ENCODE measurements around the gene CHI3L1.
A peak's percentile ranks its signal among the peaks of the same experiment; 100 is the strongest.

DNA sequence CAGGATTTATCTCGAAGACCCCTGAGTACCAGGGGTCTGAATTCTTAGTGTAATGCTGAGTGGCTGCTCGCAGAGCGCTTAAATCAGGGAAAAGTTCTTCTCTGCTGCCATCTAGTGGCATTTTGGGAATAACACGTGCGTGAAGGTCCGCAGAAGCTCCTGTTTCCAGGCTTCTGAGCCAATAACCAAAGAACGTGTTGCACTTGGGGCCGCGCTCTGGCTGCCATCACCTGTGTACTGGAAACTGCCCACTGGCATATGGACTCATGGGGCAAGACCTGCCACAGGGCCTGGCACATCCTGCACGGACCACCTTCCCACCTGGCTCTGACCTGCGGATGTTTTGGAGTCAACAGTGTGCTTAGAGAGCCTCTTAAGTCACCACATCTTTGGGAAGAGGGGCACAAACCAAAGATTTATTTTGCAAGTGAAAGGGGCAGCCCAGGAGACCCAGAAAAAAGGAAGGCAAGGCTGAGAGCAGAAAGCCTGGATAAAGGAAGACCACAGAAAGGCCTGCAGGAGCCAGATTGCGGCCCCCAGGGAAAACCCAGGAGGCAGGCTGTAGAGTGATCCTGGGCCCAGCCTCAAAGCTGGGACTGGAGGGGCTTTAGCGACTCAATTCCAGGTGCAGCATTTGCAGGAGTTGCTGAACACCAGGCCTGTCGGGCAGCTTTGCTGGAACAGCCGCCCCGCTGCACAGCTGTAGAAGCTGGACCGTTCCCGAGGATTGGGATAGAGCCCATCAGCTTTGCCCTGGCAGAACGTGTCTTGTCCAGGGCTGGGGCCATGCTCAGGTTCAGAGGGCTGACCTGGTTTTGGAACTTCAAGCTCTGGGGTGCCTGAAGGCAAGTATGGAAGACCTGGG is 30.0 kb upstream of the CHI3L1 start:
- TF ChIP-seq, protein P1, sequence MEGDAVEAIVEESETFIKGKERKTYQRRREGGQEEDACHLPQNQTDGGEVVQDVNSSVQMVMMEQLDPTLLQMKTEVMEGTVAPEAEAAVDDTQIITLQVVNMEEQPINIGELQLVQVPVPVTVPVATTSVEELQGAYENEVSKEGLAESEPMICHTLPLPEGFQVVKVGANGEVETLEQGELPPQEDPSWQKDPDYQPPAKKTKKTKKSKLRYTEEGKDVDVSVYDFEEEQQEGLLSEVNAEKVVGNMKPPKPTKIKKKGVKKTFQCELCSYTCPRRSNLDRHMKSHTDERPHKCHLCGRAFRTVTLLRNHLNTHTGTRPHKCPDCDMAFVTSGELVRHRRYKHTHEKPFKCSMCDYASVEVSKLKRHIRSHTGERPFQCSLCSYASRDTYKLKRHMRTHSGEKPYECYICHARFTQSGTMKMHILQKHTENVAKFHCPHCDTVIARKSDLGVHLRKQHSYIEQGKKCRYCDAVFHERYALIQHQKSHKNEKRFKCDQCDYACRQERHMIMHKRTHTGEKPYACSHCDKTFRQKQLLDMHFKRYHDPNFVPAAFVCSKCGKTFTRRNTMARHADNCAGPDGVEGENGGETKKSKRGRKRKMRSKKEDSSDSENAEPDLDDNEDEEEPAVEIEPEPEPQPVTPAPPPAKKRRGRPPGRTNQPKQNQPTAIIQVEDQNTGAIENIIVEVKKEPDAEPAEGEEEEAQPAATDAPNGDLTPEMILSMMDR (IDR thresholded peaks at IDR 0.05; ENCODE audit: borderline replicate concordance, extremely low read depth, low read length, poor library complexity, severe bottlenecking) = peak; percentile 86
- no peak for TF ChIP-seq EZH2 (IDR thresholded peaks at IDR 0.05; ENCODE audit: borderline replicate concordance, low read depth, low read length, severe bottlenecking)

All from DND-41 (cell line).